K562 (cell line): ENCODE data around the gene HTRA3. TPM values are rescaled to one million over a fixed set of nuclear protein-coding genes. Genes with fewer than 3 reads are reported as not detected.
A peak's percentile ranks its signal among the peaks of the same experiment; 100 is the strongest.

Experiments used
- ARID1B ChIP-seq: fragments of 450-650 bp; IDR thresholded peaks from 2 replicates; pipeline ENCODE4 v1.6.1; 2016; ENCODE audit warnings: antibody characterized with exemption, mild to moderate bottlenecking, inconsistent platforms
- ATF1 ChIP-seq, 2 experiments: fragments of 450-650 bp in 1 of 2; IDR thresholded peaks; 2 replicates each; pipeline ENCODE4 v1.6.1; 2016; ENCODE audit warnings: missing compliant biosample characterization in 1 of 2, missing genetic modification characterization in 1 of 2
- CBFA2T3 ChIP-seq: fragments of 450-650 bp; IDR thresholded peaks from 2 replicates; pipeline ENCODE4 v1.6.1; 2017
- CTBP1 ChIP-seq: fragments of 450-650 bp; IDR thresholded peaks from 2 replicates; pipeline ENCODE4 v1.6.1; 2016; ENCODE audit warnings: borderline replicate concordance
- MBD2 ChIP-seq: sonication (generic); IDR thresholded peaks from 2 replicates; pipeline ENCODE4 v1.6.1; 2016; ENCODE audit warnings: low read depth, borderline replicate concordance
- MEF2A ChIP-seq: IDR thresholded peaks from 2 replicates; pipeline ENCODE4 v1.6.1; 2011; ENCODE audit warnings: low read depth, mild to moderate bottlenecking, low read length, moderate library complexity; ENCODE audit not compliant: control insufficient read depth
- NCOR1 ChIP-seq: fragments of 450-650 bp; IDR thresholded peaks from 2 replicates; pipeline ENCODE4 v1.6.1; 2016; ENCODE audit warnings: mild to moderate bottlenecking, moderate library complexity
- NEUROD1 ChIP-seq: fragments of 150-350 bp; IDR thresholded peaks from 2 replicates; pipeline ENCODE4 v1.6.1; 2014; ENCODE audit warnings: borderline replicate concordance, low read length, low read depth; ENCODE audit not compliant: partially characterized antibody
- NFXL1 ChIP-seq: fragments of 450-650 bp; formaldehyde crosslinking; IDR thresholded peaks from 2 replicates; pipeline ENCODE4 v1.4.0; 2021; ENCODE audit warnings: mild to moderate bottlenecking
- POLR2AphosphoS5 ChIP-seq: IDR thresholded peaks from 2 replicates; pipeline ENCODE4 v1.6.1; 2011; ENCODE audit warnings: mild to moderate bottlenecking, low read depth, low read length, moderate library complexity; ENCODE audit not compliant: control insufficient read depth, insufficient read depth
- PTRF ChIP-seq: fragments of 450-650 bp; IDR thresholded peaks from 2 replicates; pipeline ENCODE4 v1.6.1; 2016; ENCODE audit warnings: mild to moderate bottlenecking, missing genetic modification characterization, missing compliant biosample characterization
- RBM25 ChIP-seq: fragments of 200-400 bp; formaldehyde crosslinking; IDR thresholded peaks from 2 replicates; pipeline ENCODE4 v1.6.1; 2018; ENCODE audit warnings: low read length, low read depth, moderate library complexity; ENCODE audit not compliant: severe bottlenecking
- SAFB ChIP-seq: fragments of 200-400 bp; formaldehyde crosslinking; IDR thresholded peaks from 2 replicates; pipeline ENCODE4 v1.6.1; 2017; ENCODE audit warnings: low read depth, low read length, borderline replicate concordance
- SAP30 ChIP-seq: fragments of 200-600 bp; sonication (generic); IDR thresholded peaks from 2 replicates; pipeline ENCODE4 v1.6.1; 2012; ENCODE audit warnings: borderline replicate concordance, low read depth, mild to moderate bottlenecking, moderate library complexity, low read length, control low read depth, inconsistent platforms; ENCODE audit not compliant: insufficient read depth, poor library complexity, severe bottlenecking
- SMARCB1 ChIP-seq: IDR thresholded peaks from 2 replicates; pipeline ENCODE4 v1.6.1; 2011; ENCODE audit warnings: improper control_type of control experiment, low read depth; ENCODE audit not compliant: insufficient read length
- STAG1 ChIP-seq: sonication (generic); formaldehyde crosslinking; IDR thresholded peaks from 2 replicates; pipeline ENCODE4 v1.5.0; 2020; ENCODE audit warnings: missing genetic modification reagents, borderline replicate concordance
- TBL1XR1 ChIP-seq, 2 experiments: IDR thresholded peaks; 2 replicates each; pipeline ENCODE4 v1.6.1; 2012; ENCODE audit warnings: improper control_type of control experiment in 2 of 2, low read length in 2 of 2, mild to moderate bottlenecking in 1 of 2
- TEAD1 ChIP-seq, 2 experiments: fragments of 450-650 bp in 1 of 2; sonication (generic) in 1 of 2; formaldehyde crosslinking; IDR thresholded peaks; 2 replicates each; pipeline versions ENCODE4 v1.4.0 to v1.8.0; 2020 to 2022; ENCODE audit warnings: mild to moderate bottlenecking in 2 of 2, missing genetic modification reagents in 1 of 2
- TEAD2 ChIP-seq: fragments of 450-650 bp; IDR thresholded peaks from 2 replicates; pipeline ENCODE4 v1.6.1; 2016; ENCODE audit warnings: missing genetic modification characterization, control low read depth, missing compliant biosample characterization
- U2AF1 ChIP-seq: fragments of 200-400 bp; formaldehyde crosslinking; optimal IDR thresholded peaks from 2 replicates; pipeline ENCODE3; 2017; ENCODE audit warnings: mild to moderate bottlenecking, low read depth, low read length, moderate library complexity
- ZKSCAN8 ChIP-seq: fragments of 200-800 bp; sonication (Bioruptor generic); IDR thresholded peaks from 2 replicates; pipeline ENCODE4 v1.6.1; 2016; ENCODE audit warnings: missing genetic modification characterization, missing compliant biosample characterization
- ZNF146 ChIP-seq: IDR thresholded peaks from one replicate; pipeline ENCODE4 v1.6.1; 2018; ENCODE audit warnings: missing compliant biosample characterization; ENCODE audit not compliant: unreplicated experiment
- ZNF197 ChIP-seq: fragments of 200-800 bp; sonication (Bioruptor generic); IDR thresholded peaks from 2 replicates; pipeline ENCODE4 v1.6.1; 2016; ENCODE audit warnings: low read depth, missing genetic modification characterization, missing compliant biosample characterization
- ZNF395 ChIP-seq: fragments of 200-800 bp; sonication (Bioruptor generic); IDR thresholded peaks from 2 replicates; pipeline ENCODE4 v1.6.1; 2017; ENCODE audit warnings: missing genetic modification characterization, missing compliant biosample characterization
- ZNF551 ChIP-seq: fragments of 250-450 bp; sonication (Bioruptor Pico); IDR thresholded peaks from 2 replicates; pipeline ENCODE4 v1.5.0; 2021; ENCODE audit warnings: mild to moderate bottlenecking, moderate library complexity
- ZNF586 ChIP-seq: fragments of 450-650 bp; formaldehyde crosslinking; conservative IDR thresholded peaks from 2 replicates; pipeline ENCODE4 v1.4.0; 2020; ENCODE audit warnings: mild to moderate bottlenecking, moderate library complexity
- ZNF589 ChIP-seq: fragments of 200-800 bp; sonication (Bioruptor generic); IDR thresholded peaks from 2 replicates; pipeline ENCODE4 v1.6.1; 2016; ENCODE audit warnings: low read depth, missing genetic modification characterization, missing compliant biosample characterization
- polyA plus RNA-seq, 8 experiments: library from polyadenylated mRNA; depleted of rRNA in 4 of 8; stranded (reverse) in 5 of 8; unstranded in 3 of 8; fragments of >200 nt; fragmentation: Nextera tagmentation in 2 of 8; fragmentation: Illumina TruSeq in 1 of 8; extraction: Ambion mirVana in 2 of 8; extraction: Trizol in 1 of 8; gene quantifications; 2 replicates each; pipeline versions ENCODE4 v1.2.1 to v1.2.3, GENCODE V29; 2011 to 2014; ENCODE audit warnings: inconsistent platforms in 1 of 8, missing spikeins in 1 of 8
- total RNA-seq, 7 experiments: library from RNA; depleted of rRNA in 6 of 7; stranded (reverse); fragments of >200 nt in 6 of 7; fragmentation: Illumina TruSeq in 2 of 7; extraction: Trizol in 2 of 7; gene quantifications; 2 replicates each; pipeline versions ENCODE4 v1.2.1 to v1.2.3, GENCODE V29; 2011 to 2021; ENCODE audit warnings: low replicate concordance in 1 of 7

Gene HTRA3
- total and polyA plus RNA-seq, 9 of the 15 experiments (the other 6 are each of a cell fraction or from before 2014, with no cell fraction given): 0.04 TPM; not detected in 8

- TF ChIP-seq U2AF1 (no peak), SAFB (no peak), MEF2A (no peak), NFXL1 (CRISPR knock-in tag) (0 out of 2 replicates have a peak, but pooled peaks have one; percentile 15), CBFA2T3 (peak; percentile 98), TEAD1 (CRISPR knock-in tag; IDR thresholded peaks at IDR 0.05) (peak; percentile 68 to 88; a peak in 3 of 4 replicates), NCOR1 (peak; percentile 99), MBD2 (0 out of 2 replicates have a peak, but pooled peaks have one; percentile 39), ATF1 (CRISPR knock-in tag; IDR thresholded peaks at IDR 0.05) (no peak), ATF1 (tag; IDR thresholded peaks at IDR 0.05) (peak; percentile 89), ZNF589 (no peak), ZNF146 (no peak), ZNF197 (CRISPR knock-in tag) (peak; percentile 42; the same call in 1 of the 2 replicates), ZKSCAN8 (CRISPR knock-in tag) (0 out of 2 replicates have a peak, but pooled peaks have one; percentile 52), RBM25 (no peak), ARID1B (peak; percentile 98), POLR2AphosphoS5 (peak; percentile 63; the same call in 1 of the 2 replicates), SMARCB1 (peak; percentile 91), STAG1 (CRISPR knock-in tag) (no peak), ZNF395 (CRISPR knock-in tag) (peak; percentile 94; the same call in 1 of the 2 replicates), ZNF586 (CRISPR knock-in tag) (no peak), PTRF (tag) (peak; percentile 41; the same call in 1 of the 2 replicates), CTBP1 (peak; percentile 95), SAP30 (no peak), ZNF551 (CRISPR knock-in tag) (no peak), TBL1XR1 (IDR thresholded peaks at IDR 0.05; ENCODE audit: low read length in 2 of 2) (peak; percentile 97 to 100), NEUROD1 (peak; percentile 77), TEAD2 (tag) (peak; percentile 71)
These were observed 34.1 kb downstream of the HTRA3 start (continued) for GRCh38 chr4:8303485-8304281.
